SK-N-SH treated with all-trans-retinoic acid at 6 μM for 48 hours (cell line): ENCODE data around the gene MYRF.

Experiments
- ATAC-seq: fragments of 200-7000 bp; cut with Tn5 transposase; 3 replicates; pipeline ENCODE4 v1.9.1; 2020; ENCODE audit warnings: mild to moderate bottlenecking, moderate library complexity
- ARNTL ChIP-seq: fragments of 450-650 bp; formaldehyde crosslinking; IDR thresholded peaks from 2 replicates; pipeline ENCODE4 v1.5.0; 2020; ENCODE audit warnings: low read depth, mild to moderate bottlenecking, moderate library complexity, borderline replicate concordance
- CREB5 ChIP-seq: fragments of 250-450 bp; sonication (Bioruptor Pico); IDR thresholded peaks from 2 replicates; pipeline ENCODE4 v1.5.1; 2020; ENCODE audit warnings: low read depth, mild to moderate bottlenecking, moderate library complexity
- CSDC2 ChIP-seq: fragments of 250-450 bp; sonication (Bioruptor Pico); IDR thresholded peaks from 2 replicates; pipeline ENCODE4 v1.5.0; 2020; ENCODE audit warnings: mild to moderate bottlenecking, moderate library complexity
- CSRNP3 ChIP-seq: fragments of 250-450 bp; sonication (Bioruptor Pico); IDR thresholded peaks from 2 replicates; pipeline ENCODE4 v1.5.1; 2021; ENCODE audit warnings: mild to moderate bottlenecking, moderate library complexity
- ESRRG ChIP-seq: fragments of 250-450 bp; sonication (Bioruptor Pico); IDR thresholded peaks from 2 replicates; pipeline ENCODE4 v1.6.1; 2021; ENCODE audit warnings: mild to moderate bottlenecking
- GLIS3 ChIP-seq: fragments of 250-450 bp; sonication (Bioruptor Pico); IDR thresholded peaks from 2 replicates; pipeline ENCODE4 v1.5.0; 2020; ENCODE audit warnings: mild to moderate bottlenecking, moderate library complexity
- OSR1 ChIP-seq: fragments of 250-450 bp; sonication (Bioruptor Pico); IDR thresholded peaks from 2 replicates; pipeline ENCODE4 v1.8.0; 2022; ENCODE audit warnings: moderate library complexity, mild to moderate bottlenecking, inconsistent platforms
- PATZ1 ChIP-seq: fragments of 250-450 bp; sonication (Bioruptor Pico); IDR thresholded peaks from 2 replicates; pipeline ENCODE4 v1.8.0; 2020; ENCODE audit warnings: mild to moderate bottlenecking, moderate library complexity, borderline replicate concordance
- POU6F1 ChIP-seq: fragments of 250-450 bp; sonication (Bioruptor Pico); IDR thresholded peaks from 2 replicates; pipeline ENCODE4 v1.8.0; 2021; ENCODE audit warnings: low read depth, mild to moderate bottlenecking, moderate library complexity, borderline replicate concordance
- PPARA ChIP-seq: fragments of 250-450 bp; sonication (Bioruptor Pico); IDR thresholded peaks from 2 replicates; pipeline ENCODE4 v1.5.0; 2020; ENCODE audit warnings: mild to moderate bottlenecking, borderline replicate concordance
- RARB ChIP-seq: fragments of 250-450 bp; sonication (Bioruptor Pico); IDR thresholded peaks from 2 replicates; pipeline ENCODE4 v1.8.0; 2021; ENCODE audit warnings: mild to moderate bottlenecking, moderate library complexity
- SNAI2 ChIP-seq: fragments of 250-450 bp; sonication (Bioruptor Pico); IDR thresholded peaks from 2 replicates; pipeline ENCODE4 v1.5.0; 2020; ENCODE audit warnings: mild to moderate bottlenecking, moderate library complexity
- TCF4 ChIP-seq: fragments of 250-450 bp; sonication (Bioruptor Pico); IDR thresholded peaks from 2 replicates; pipeline ENCODE4 v1.8.0; 2021; ENCODE audit warnings: mild to moderate bottlenecking, moderate library complexity, borderline replicate concordance
- TOX ChIP-seq: fragments of 250-450 bp; sonication (Bioruptor Pico); IDR thresholded peaks from 2 replicates; pipeline ENCODE4 v1.8.0; 2021; ENCODE audit warnings: mild to moderate bottlenecking, moderate library complexity, borderline replicate concordance
- TSHZ2 ChIP-seq: fragments of 250-450 bp; sonication (Bioruptor Pico); IDR thresholded peaks from 2 replicates; pipeline ENCODE4 v1.5.0; 2020; ENCODE audit warnings: mild to moderate bottlenecking, moderate library complexity
- ZC3H10 ChIP-seq: fragments of 250-450 bp; sonication (Bioruptor Pico); IDR thresholded peaks from 2 replicates; pipeline ENCODE4 v1.5.1; 2021; ENCODE audit warnings: mild to moderate bottlenecking, moderate library complexity
- ZFP3 ChIP-seq: fragments of 250-450 bp; sonication (Bioruptor Pico); IDR thresholded peaks from 2 replicates; pipeline ENCODE4 v1.5.0; 2020; ENCODE audit warnings: mild to moderate bottlenecking, moderate library complexity
- ZFP30 ChIP-seq: fragments of 450-650 bp; formaldehyde crosslinking; IDR thresholded peaks from 2 replicates; pipeline ENCODE4 v1.5.0; 2022; ENCODE audit warnings: mild to moderate bottlenecking, moderate library complexity
- ZNF565 ChIP-seq: fragments of 450-650 bp; formaldehyde crosslinking; conservative IDR thresholded peaks from 2 replicates; pipeline ENCODE4 v1.5.0; 2020; ENCODE audit warnings: low read depth, mild to moderate bottlenecking, moderate library complexity
- ZNF70 ChIP-seq: fragments of 450-650 bp; formaldehyde crosslinking; IDR thresholded peaks from 2 replicates; pipeline ENCODE4 v1.5.0; 2020; ENCODE audit warnings: mild to moderate bottlenecking, moderate library complexity
- ZNF8 ChIP-seq: fragments of 450-650 bp; formaldehyde crosslinking; IDR thresholded peaks from 2 replicates; pipeline ENCODE4 v1.5.0; 2020; ENCODE audit warnings: mild to moderate bottlenecking, moderate library complexity

Gene MYRF

GRCh38 chr11:61739966-61740365, 12.5 kb upstream of the MYRF start:
- ATAC-seq: no peak
- TF ChIP-seq ARNTL (no peak), PPARA (CRISPR knock-in tag) (no peak), RARB (CRISPR knock-in tag) (no peak), PATZ1 (CRISPR knock-in tag) (no peak), SNAI2 (CRISPR knock-in tag) (no peak), TCF4 (CRISPR knock-in tag) (no peak), ZFP3 (no peak), TSHZ2 (CRISPR knock-in tag) (no peak), CSDC2 (CRISPR knock-in tag) (no peak), ZNF70 (no peak), GLIS3 (CRISPR knock-in tag) (no peak), ESRRG (CRISPR knock-in tag) (no peak), CREB5 (CRISPR knock-in tag) (no peak), ZNF8 (no peak)
- TF ChIP-seq, all 23 proteins: peak for 0

GRCh38 chr11:61742391-61742790, 10.0 kb upstream of the MYRF start:
- no peak for TF ChIP-seq ZFP30 (CRISPR knock-in tag)
- TF ChIP-seq ESRRG (CRISPR knock-in tag): no peak
- no peak for TF ChIP-seq ARNTL
- TF ChIP-seq ZFP3: no peak
- no peak for TF ChIP-seq ZNF70
- no peak for TF ChIP-seq CREB5 (CRISPR knock-in tag)
- ATAC-seq: no peak

GRCh38 chr11:61743486-61744095, 8.8 kb upstream of the MYRF start:
- TF ChIP-seq SNAI2 (CRISPR knock-in tag): no peak
- TF ChIP-seq ZNF565 (CRISPR knock-in tag): no peak
- TF ChIP-seq RARB (CRISPR knock-in tag): no peak
- no peak for TF ChIP-seq OSR1 (CRISPR knock-in tag)
- no peak for TF ChIP-seq CSDC2 (CRISPR knock-in tag)
- no peak for TF ChIP-seq ZC3H10 (CRISPR knock-in tag)
- TF ChIP-seq CREB5 (CRISPR knock-in tag): no peak
- no peak for TF ChIP-seq POU6F1 (CRISPR knock-in tag)
- TF ChIP-seq ZNF8: no peak
- TF ChIP-seq CSRNP3 (CRISPR knock-in tag): no peak
- no peak for TF ChIP-seq PATZ1 (CRISPR knock-in tag)
- no peak for TF ChIP-seq ARNTL
- no peak for TF ChIP-seq ZNF70
- TF ChIP-seq ZFP3: no peak
- no peak for TF ChIP-seq TOX
- TF ChIP-seq, all 23 proteins: peak for 0
- no peak for ATAC-seq
